ENCODE results near the gene KCNF1.

Gene KCNF1

DNA sequence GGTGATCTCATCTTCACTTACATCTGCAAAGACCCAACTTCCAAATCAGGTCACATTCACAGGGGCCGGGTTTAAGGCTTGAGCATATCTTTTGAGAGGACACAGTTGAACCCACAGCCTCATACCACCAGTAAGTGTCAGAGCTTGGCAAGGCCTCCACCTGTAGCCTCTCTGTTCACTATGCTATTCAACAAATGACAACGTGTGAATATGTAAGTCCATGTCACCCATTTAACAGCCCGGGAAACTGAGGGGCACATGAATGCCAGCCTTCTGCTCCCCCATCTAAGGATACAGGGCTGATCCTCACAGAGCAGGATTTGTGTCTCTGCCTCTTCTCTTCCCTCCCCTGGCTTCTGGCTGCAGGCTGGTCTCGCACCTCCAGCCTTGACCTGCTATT, 3.5 kb upstream of the KCNF1 start (continued):
- TF ChIP-seq, protein P1, sequence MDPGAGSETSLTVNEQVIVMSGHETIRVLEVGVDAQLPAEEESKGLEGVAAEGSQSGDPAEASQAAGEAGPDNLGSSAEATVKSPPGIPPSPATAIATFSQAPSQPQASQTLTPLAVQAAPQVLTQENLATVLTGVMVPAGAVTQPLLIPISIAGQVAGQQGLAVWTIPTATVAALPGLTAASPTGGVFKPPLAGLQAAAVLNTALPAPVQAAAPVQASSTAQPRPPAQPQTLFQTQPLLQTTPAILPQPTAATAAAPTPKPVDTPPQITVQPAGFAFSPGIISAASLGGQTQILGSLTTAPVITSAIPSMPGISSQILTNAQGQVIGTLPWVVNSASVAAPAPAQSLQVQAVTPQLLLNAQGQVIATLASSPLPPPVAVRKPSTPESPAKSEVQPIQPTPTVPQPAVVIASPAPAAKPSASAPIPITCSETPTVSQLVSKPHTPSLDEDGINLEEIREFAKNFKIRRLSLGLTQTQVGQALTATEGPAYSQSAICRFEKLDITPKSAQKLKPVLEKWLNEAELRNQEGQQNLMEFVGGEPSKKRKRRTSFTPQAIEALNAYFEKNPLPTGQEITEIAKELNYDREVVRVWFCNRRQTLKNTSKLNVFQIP (CRISPR knock-in tag; IDR thresholded peaks at IDR 0.05; ENCODE audit: borderline replicate concordance, low read depth): no peak
- TF ChIP-seq CSDC2 (CRISPR knock-in tag; IDR thresholded peaks at IDR 0.05): no peak
- no peak for TF ChIP-seq OSR1 (CRISPR knock-in tag; IDR thresholded peaks at IDR 0.05)
- TF ChIP-seq ISL1 (CRISPR knock-in tag; IDR thresholded peaks at IDR 0.05): no peak
- no peak for TF ChIP-seq PPARA (CRISPR knock-in tag; IDR thresholded peaks at IDR 0.05; ENCODE audit: borderline replicate concordance)
- no peak for TF ChIP-seq ARNTL (CRISPR knock-in tag; IDR thresholded peaks at IDR 0.05; ENCODE audit: borderline replicate concordance, low read depth)

DNA sequence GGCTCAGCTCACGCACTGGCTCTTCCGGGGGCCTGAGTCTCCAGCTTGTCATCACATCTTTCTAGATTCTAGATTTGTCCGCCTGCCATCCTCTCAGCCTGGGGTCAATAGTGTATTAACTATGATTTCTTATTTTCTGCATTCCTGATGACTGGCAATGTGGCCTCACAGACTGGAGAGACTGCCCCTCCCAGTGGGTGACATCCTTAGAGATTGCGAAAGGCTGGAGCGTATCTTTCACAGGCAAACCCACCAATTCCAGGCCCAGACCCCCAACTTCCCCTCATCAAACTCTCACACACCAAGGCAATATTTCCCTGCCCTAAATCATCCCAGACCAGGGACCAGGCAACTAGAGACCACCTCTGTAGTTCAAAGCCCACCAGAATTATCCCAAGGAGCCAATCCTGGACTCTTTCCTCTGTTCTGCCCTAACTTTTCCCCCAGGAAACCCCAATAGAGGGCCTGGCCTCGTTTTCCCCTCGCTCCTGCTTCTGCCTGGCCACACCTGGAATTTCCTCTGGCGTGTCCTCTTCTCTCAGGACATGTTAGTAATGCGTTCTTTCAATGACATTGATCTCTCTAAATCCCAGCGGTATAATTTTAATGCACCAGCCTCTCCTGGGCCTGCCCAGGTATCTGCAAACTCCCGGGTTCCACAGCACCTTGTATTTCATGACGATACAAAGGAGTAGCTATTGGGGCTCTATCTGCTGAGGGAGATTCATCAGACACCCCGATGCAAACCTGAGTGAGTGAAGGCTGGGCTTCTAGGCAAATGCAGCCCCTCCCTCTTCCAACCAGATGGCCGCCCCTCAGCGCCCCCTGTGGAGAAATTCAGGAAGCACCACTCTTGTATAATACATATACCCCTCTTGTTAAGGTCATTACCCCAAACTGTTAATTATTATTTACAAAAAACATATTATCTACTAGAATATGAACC, 2.4 kb upstream of the KCNF1 start:
- ATAC-seq: peak; percentile 48
- peak; percentile 20; the same call in 1 of the 2 replicates for TF ChIP-seq TCF4 (CRISPR knock-in tag; IDR thresholded peaks at IDR 0.05; ENCODE audit: borderline replicate concordance)
- TF ChIP-seq, protein P2, sequence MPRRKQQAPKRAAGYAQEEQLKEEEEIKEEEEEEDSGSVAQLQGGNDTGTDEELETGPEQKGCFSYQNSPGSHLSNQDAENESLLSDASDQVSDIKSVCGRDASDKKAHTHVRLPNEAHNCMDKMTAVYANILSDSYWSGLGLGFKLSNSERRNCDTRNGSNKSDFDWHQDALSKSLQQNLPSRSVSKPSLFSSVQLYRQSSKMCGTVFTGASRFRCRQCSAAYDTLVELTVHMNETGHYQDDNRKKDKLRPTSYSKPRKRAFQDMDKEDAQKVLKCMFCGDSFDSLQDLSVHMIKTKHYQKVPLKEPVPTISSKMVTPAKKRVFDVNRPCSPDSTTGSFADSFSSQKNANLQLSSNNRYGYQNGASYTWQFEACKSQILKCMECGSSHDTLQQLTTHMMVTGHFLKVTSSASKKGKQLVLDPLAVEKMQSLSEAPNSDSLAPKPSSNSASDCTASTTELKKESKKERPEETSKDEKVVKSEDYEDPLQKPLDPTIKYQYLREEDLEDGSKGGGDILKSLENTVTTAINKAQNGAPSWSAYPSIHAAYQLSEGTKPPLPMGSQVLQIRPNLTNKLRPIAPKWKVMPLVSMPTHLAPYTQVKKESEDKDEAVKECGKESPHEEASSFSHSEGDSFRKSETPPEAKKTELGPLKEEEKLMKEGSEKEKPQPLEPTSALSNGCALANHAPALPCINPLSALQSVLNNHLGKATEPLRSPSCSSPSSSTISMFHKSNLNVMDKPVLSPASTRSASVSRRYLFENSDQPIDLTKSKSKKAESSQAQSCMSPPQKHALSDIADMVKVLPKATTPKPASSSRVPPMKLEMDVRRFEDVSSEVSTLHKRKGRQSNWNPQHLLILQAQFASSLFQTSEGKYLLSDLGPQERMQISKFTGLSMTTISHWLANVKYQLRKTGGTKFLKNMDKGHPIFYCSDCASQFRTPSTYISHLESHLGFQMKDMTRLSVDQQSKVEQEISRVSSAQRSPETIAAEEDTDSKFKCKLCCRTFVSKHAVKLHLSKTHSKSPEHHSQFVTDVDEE (CRISPR knock-in tag; IDR thresholded peaks at IDR 0.05): no peak

DNA sequence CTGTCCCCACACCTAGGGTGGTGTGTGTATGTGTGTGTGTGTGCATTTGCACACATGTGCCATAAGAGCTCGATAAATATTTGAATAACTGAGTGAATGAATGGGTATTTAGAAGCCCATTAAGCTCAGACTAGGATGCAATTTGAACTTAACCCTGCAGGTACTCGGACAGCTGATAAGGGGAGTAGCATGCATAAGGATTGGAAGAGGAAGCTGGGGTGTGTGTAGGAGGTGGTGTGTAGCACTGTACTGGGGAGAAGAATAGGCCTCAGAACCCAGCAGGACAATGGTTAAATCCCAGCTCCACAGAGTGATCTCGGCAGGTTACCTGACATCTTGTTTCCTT, 1.8 kb upstream of the KCNF1 start:
- TF ChIP-seq CSDC2 (CRISPR knock-in tag; IDR thresholded peaks at IDR 0.05) (no peak), ZNF8 (CRISPR knock-in tag; IDR thresholded peaks at IDR 0.05) (no peak), ISL1 (CRISPR knock-in tag; IDR thresholded peaks at IDR 0.05) (no peak), SNAI2 (CRISPR knock-in tag; IDR thresholded peaks at IDR 0.05) (no peak), RARB (CRISPR knock-in tag; IDR thresholded peaks at IDR 0.05) (no peak), ZNF70 (CRISPR knock-in tag; IDR thresholded peaks at IDR 0.05) (no peak), ZNF565 (CRISPR knock-in tag; conservative IDR thresholded peaks at IDR 0.05; ENCODE audit: low read depth) (no peak), ARNTL (CRISPR knock-in tag; IDR thresholded peaks at IDR 0.05; ENCODE audit: borderline replicate concordance, low read depth) (no peak), OSR1 (CRISPR knock-in tag; IDR thresholded peaks at IDR 0.05) (no peak), ZFP3 (CRISPR knock-in tag; IDR thresholded peaks at IDR 0.05) (no peak), ESRRG (CRISPR knock-in tag; IDR thresholded peaks at IDR 0.05) (no peak), ZFP30 (CRISPR knock-in tag; IDR thresholded peaks at IDR 0.05) (no peak), GLIS3 (CRISPR knock-in tag; IDR thresholded peaks at IDR 0.05) (no peak), BACH2 (CRISPR knock-in tag; IDR thresholded peaks at IDR 0.05; ENCODE audit: borderline replicate concordance) (no peak)
- TF ChIP-seq, protein P3, sequence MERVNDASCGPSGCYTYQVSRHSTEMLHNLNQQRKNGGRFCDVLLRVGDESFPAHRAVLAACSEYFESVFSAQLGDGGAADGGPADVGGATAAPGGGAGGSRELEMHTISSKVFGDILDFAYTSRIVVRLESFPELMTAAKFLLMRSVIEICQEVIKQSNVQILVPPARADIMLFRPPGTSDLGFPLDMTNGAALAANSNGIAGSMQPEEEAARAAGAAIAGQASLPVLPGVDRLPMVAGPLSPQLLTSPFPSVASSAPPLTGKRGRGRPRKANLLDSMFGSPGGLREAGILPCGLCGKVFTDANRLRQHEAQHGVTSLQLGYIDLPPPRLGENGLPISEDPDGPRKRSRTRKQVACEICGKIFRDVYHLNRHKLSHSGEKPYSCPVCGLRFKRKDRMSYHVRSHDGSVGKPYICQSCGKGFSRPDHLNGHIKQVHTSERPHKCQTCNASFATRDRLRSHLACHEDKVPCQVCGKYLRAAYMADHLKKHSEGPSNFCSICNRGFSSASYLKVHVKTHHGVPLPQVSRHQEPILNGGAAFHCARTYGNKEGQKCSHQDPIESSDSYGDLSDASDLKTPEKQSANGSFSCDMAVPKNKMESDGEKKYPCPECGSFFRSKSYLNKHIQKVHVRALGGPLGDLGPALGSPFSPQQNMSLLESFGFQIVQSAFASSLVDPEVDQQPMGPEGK (CRISPR knock-in tag; IDR thresholded peaks at IDR 0.05; ENCODE audit: borderline replicate concordance): no peak
- TF ChIP-seq, protein P4, sequence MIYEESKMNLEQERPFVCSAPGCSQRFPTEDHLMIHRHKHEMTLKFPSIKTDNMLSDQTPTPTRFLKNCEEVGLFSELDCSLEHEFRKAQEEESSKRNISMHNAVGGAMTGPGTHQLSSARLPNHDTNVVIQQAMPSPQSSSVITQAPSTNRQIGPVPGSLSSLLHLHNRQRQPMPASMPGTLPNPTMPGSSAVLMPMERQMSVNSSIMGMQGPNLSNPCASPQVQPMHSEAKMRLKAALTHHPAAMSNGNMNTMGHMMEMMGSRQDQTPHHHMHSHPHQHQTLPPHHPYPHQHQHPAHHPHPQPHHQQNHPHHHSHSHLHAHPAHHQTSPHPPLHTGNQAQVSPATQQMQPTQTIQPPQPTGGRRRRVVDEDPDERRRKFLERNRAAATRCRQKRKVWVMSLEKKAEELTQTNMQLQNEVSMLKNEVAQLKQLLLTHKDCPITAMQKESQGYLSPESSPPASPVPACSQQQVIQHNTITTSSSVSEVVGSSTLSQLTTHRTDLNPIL (CRISPR knock-in tag; IDR thresholded peaks at IDR 0.05; ENCODE audit: low read depth): no peak
- TF ChIP-seq, protein P1 (CRISPR knock-in tag; IDR thresholded peaks at IDR 0.05; ENCODE audit: borderline replicate concordance, low read depth): no peak
- TF ChIP-seq, protein P2 (CRISPR knock-in tag; IDR thresholded peaks at IDR 0.05): no peak
- ATAC-seq: no peak

Data from SK-N-SH treated with all-trans-retinoic acid at 6 μM for 48 hours (cell line).